ACC112 (cell line): ENCODE results near the gene HEMGN.

Experiments used
- H2AFZ ChIP-seq: fragments of 200-600 bp; sonication (generic); one replicate; pipeline ENCODE4 v1.6.0; 2017; ENCODE audit warnings: antibody characterized with exemption, low read length; ENCODE audit not compliant: unreplicated experiment
- H3K27ac ChIP-seq: fragments of 200-600 bp; sonication (generic); 2 replicates; pipeline ENCODE4 v1.5.1; 2014; ENCODE audit warnings: low read depth, mild to moderate bottlenecking, antibody characterized with exemption, low read length, moderate library complexity
- H3K27me3 ChIP-seq: fragments of 200-600 bp; sonication (generic); 2 replicates; pipeline ENCODE4 v1.6.1; 2014; ENCODE audit warnings: mild to moderate bottlenecking, antibody characterized with exemption, low read length, moderate library complexity, mixed read lengths; ENCODE audit not compliant: insufficient read depth
- H3K36me3 ChIP-seq: fragments of 200-600 bp; sonication (generic); 2 replicates; pipeline ENCODE4 v1.6.1; 2016; ENCODE audit warnings: mild to moderate bottlenecking, antibody characterized with exemption, low read length, moderate library complexity, mixed read lengths; ENCODE audit not compliant: insufficient read depth
- H3K4me1 ChIP-seq: fragments of 200-600 bp; sonication (generic); one replicate; pipeline ENCODE4 v1.6.1; 2016; ENCODE audit warnings: low read length, mixed read lengths; ENCODE audit not compliant: insufficient read depth, unreplicated experiment, control insufficient read depth
- H3K4me3 ChIP-seq: fragments of 200-600 bp; sonication (generic); 2 replicates; pipeline ENCODE4 v1.5.1; 2014; ENCODE audit warnings: mild to moderate bottlenecking, low read depth, low read length
- H3K79me2 ChIP-seq: fragments of 200-600 bp; sonication (generic); one replicate; pipeline ENCODE4 v1.6.0; 2016; ENCODE audit warnings: low read length; ENCODE audit not compliant: control insufficient read depth, unreplicated experiment, insufficient read depth

The HEMGN gene

GRCh38 chr9:97944612-97945011, 6.6 kb upstream of the HEMGN start:
- no peak overlapping the region for H2AFZ ChIP-seq
- H3K4me1 ChIP-seq = no peaks in the 10 kb centered on the region
- H3K36me3 ChIP-seq = no peaks in the 10 kb centered on the region; the same call in 1 of the 2 replicates
- H3K27ac ChIP-seq = no peak overlapping the region
- H3K79me2 ChIP-seq = no peaks in the 10 kb centered on the region
- H3K27me3 ChIP-seq = peaks cover 39% of the 10 kb centered on the region
- H3K4me3 ChIP-seq = no peak overlapping the region

GRCh38 chr9:97943308-97943855, 5.4 kb upstream of the HEMGN start:
- no peak overlapping the region for H2AFZ ChIP-seq
- H3K36me3 ChIP-seq = no peaks in the 10 kb centered on the region; the same call in 1 of the 2 replicates
- no peaks in the 10 kb centered on the region for H3K4me1 ChIP-seq
- no peaks in the 10 kb centered on the region for H3K79me2 ChIP-seq
- H3K4me3 ChIP-seq = no peak overlapping the region
- no peak overlapping the region for H3K27ac ChIP-seq
- H3K27me3 ChIP-seq = peaks cover 47% of the 10 kb centered on the region

GRCh38 chr9:97941323-97941722, 3.4 kb upstream of the HEMGN start:
- H3K27ac ChIP-seq = no peak overlapping the region
- no peaks in the 10 kb centered on the region for H3K4me1 ChIP-seq
- no peak overlapping the region for H3K4me3 ChIP-seq
- no peak overlapping the region for H2AFZ ChIP-seq
- H3K27me3 ChIP-seq = peaks cover 50% of the 10 kb centered on the region
- H3K36me3 ChIP-seq = no peaks in the 10 kb centered on the region; the same call in 1 of the 2 replicates
- H3K79me2 ChIP-seq = no peaks in the 10 kb centered on the region

GRCh38 chr9:97940741-97941140, 2.8 kb upstream of the HEMGN start:
- no peaks in the 10 kb centered on the region for H3K4me1 ChIP-seq
- H3K36me3 ChIP-seq = no peaks in the 10 kb centered on the region; the same call in 1 of the 2 replicates
- H3K79me2 ChIP-seq = no peaks in the 10 kb centered on the region
- H3K27me3 ChIP-seq = peaks cover 56% of the 10 kb centered on the region
- no peak overlapping the region for H2AFZ ChIP-seq
- H3K4me3 ChIP-seq = no peak overlapping the region
- no peak overlapping the region for H3K27ac ChIP-seq

- Histone ChIP-seq H3K79me2 (no peaks in the 10 kb centered on the region), H3K4me3 (no peak overlapping the region), H3K27ac (no peak overlapping the region), H3K4me1 (no peaks in the 10 kb centered on the region), H3K27me3 (peaks cover 61% of the 10 kb centered on the region), H3K36me3 (no peaks in the 10 kb centered on the region; the same call in 1 of the 2 replicates), H2AFZ (no peak overlapping the region)
Measured at GRCh38 chr9:97940233-97940632, 2.3 kb upstream of the HEMGN start.

- Histone ChIP-seq H3K79me2 (no peaks in the 10 kb centered on the region), H2AFZ (no peak overlapping the region), H3K4me1 (no peaks in the 10 kb centered on the region), H3K36me3 (no peaks in the 10 kb centered on the region), H3K27me3 (peaks cover 41% of the 10 kb centered on the region), H3K27ac (no peak overlapping the region), H3K4me3 (no peak overlapping the region)
Measured at GRCh38 chr9:97936998-97937397, 974 bp downstream of the HEMGN start.

- H3K36me3 ChIP-seq = no peaks in the 10 kb centered on the region
- no peak overlapping the region for H3K4me3 ChIP-seq
- H3K27me3 ChIP-seq = peaks cover 32% of the 10 kb centered on the region
Measured at GRCh38 chr9:97935276-97935675, 2.7 kb downstream of the HEMGN start.

GRCh38 chr9:97934321-97935115, 3.5 kb downstream of the HEMGN start:
- H2AFZ ChIP-seq = no peak overlapping the region
- peaks cover 28% of the 10 kb centered on the region for H3K27me3 ChIP-seq
- no peaks in the 10 kb centered on the region for H3K4me1 ChIP-seq
- no peaks in the 10 kb centered on the region for H3K36me3 ChIP-seq
- no peak overlapping the region for H3K27ac ChIP-seq
- H3K79me2 ChIP-seq = no peaks in the 10 kb centered on the region
- no peak overlapping the region for H3K4me3 ChIP-seq

More at GRCh38 chr9:97935276-97935675, 2.7 kb downstream of the HEMGN start:
- Histone ChIP-seq H3K79me2 (no peaks in the 10 kb centered on the region), H2AFZ (no peak overlapping the region), H3K27ac (no peak overlapping the region), H3K4me1 (no peaks in the 10 kb centered on the region)

GRCh38 chr9:97933297-97933998, 4.5 kb downstream of the HEMGN start:
- Histone ChIP-seq H3K27ac (no peak overlapping the region), H3K79me2 (no peaks in the 10 kb centered on the region), H3K4me1 (no peaks in the 10 kb centered on the region), H3K36me3 (no peaks in the 10 kb centered on the region), H3K27me3 (peaks cover 21% of the 10 kb centered on the region), H2AFZ (no peak overlapping the region), H3K4me3 (no peak overlapping the region)

- Histone ChIP-seq H3K27me3 (peaks cover 14% of the 10 kb centered on the region), H3K4me3 (no peak overlapping the region), H3K4me1 (no peaks in the 10 kb centered on the region), H3K79me2 (no peaks in the 10 kb centered on the region), H2AFZ (no peak overlapping the region), H3K36me3 (no peaks in the 10 kb centered on the region), H3K27ac (no peak overlapping the region)
Measured at GRCh38 chr9:97930972-97931371, 7.0 kb downstream of the HEMGN start.
